Measurements from ENCODE around the gene GATA2.

Gene GATA2

DNA sequence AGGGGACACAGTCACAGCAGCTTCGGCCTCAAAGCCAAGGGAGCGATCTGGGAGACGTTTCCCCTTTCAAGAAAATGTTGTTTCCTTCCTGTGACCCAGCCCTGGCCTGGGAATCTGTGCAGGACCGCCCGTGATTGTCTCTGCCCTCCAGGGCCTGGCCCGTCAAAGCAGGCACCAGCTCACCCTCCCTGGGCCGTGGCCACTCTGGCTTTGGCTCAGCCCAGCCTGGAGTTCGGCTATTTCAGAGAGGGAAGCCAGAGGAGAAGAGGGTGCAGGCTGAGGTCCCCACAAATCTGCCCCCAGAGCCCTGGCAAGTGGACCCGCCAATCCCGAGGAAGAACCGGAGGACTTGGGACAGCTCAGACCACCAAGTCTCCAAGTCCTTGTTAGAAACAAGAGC, 12.7 kb downstream of the GATA2 start:
- Mint-ChIP-seq H3K4me3 (no peak overlapping the region), H3K27me3 (peaks cover 47% of the 10 kb centered on the region), H3K36me3 (no peaks in the 10 kb centered on the region), H3K27ac (no peak overlapping the region), H3K9me3 (no peaks in the 10 kb centered on the region), H3K4me1 (peaks cover 5% of the 10 kb centered on the region)
- ATAC-seq (ENCODE audit: low read depth) (no peak), DNase-seq (ENCODE audit: low spot score in 2 of 2) (no peak)

DNA sequence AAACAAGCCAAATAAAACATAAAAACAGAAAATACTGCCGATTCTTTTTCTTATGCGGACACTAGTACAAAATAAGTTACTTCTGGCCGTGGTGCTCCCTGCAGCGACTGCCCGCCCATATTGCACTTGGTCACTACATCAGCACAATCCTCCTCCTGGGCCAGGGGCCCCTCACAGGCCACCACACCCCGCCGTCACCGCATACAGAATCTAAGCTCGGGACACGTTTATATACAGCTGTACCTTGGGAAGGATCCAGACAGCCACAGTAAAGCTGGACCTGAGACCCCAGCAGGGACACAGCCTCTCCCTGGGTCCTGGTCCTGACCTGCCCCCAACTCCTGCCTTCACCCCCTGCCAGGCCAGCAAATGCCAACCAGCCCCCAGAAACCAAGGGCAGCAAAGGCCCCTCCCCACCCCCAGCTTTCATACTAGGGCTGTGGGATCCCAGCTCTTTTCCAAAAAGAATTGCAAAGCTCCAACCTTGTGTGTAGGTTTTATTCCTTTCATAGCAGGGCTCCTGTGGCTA, 13.4 kb downstream of the GATA2 start:
- peaks cover 42% of the 10 kb centered on the region for H3K27me3 Mint-ChIP-seq
- H3K36me3 Mint-ChIP-seq: no peaks in the 10 kb centered on the region
- DNase-seq (ENCODE audit: low spot score in 2 of 2) (no peak), ATAC-seq (ENCODE audit: low read depth) (no peak)
- no peaks in the 10 kb centered on the region for H3K9me3 Mint-ChIP-seq
- H3K27ac Mint-ChIP-seq: no peak overlapping the region
- H3K4me1 Mint-ChIP-seq: peaks cover 5% of the 10 kb centered on the region
- no peak overlapping the region for H3K4me3 Mint-ChIP-seq

DNA sequence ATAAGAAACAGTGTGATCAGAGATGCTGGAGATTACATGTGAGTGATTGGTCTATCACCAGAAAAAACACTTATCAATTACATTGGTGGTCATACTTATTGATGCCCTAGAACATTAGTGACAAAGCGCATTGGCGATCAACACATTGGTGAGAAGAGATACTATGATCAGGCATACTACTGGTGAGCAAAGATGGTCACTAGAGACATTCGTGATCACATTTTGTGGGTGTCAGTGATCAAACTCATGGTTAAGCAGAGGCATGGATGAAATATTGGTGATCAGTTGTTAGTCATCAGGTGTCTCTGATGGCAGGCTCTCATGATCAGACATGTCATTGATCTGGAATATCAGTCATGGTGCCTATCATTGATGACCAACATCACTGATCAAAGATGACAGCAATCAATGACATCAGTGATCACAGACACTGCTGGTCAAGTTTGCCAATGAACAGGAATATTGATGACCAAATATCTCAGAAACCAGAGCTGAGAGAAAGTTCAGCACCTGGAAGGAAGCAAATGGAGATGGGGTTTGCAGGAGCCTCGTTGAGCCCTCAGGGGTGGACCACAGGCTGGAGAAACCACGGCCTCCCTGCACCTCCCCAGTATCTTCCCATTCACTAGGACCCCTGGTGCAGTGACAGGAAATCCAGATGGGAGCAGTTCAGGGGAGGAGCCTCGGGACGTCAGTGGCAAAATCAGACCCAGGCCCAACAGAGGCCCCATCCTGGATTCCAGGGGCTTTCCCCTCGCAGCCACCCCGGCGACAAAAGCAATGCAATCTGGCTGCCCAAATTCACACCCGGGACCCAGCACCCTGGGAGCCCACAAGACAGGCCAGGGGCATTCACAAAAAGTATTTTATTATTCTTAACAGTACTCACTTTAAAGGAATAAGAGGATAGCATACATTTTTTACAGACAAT, 14.2 kb downstream of the GATA2 start:
- Mint-ChIP-seq H3K4me1 (peaks cover 5% of the 10 kb centered on the region), H3K9me3 (no peaks in the 10 kb centered on the region), H3K36me3 (no peaks in the 10 kb centered on the region), H3K4me3 (no peak overlapping the region), H3K27me3 (peaks cover 38% of the 10 kb centered on the region), H3K27ac (no peak overlapping the region)
- DNase-seq (ENCODE audit: low spot score in 2 of 2) (no peak), ATAC-seq (ENCODE audit: low read depth) (no peak)

DNA sequence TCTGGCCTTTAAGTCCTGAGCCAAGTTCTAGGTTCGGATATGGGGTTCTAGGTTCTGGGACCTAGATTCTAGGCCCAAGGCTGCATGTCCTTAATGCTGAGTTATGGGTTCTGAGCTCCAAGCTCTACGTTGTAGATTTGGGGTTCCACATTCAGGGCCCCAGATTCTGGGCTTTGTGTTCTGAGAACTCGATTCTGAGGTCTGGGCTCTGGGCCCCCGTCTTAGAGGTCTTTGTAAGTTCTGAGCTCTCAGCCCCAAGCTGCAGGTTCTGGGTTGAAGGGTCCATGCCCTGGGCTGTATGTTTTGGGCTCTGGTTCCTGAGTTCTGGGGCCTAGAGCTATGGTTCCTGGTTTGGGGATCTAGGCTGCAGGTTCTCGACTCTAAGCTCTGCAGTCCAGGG, 16.3 kb downstream of the GATA2 start:
- ATAC-seq (ENCODE audit: low read depth): no peak
- H3K27me3 Mint-ChIP-seq: peaks cover 35% of the 10 kb centered on the region
- H3K4me1 Mint-ChIP-seq: no peaks in the 10 kb centered on the region
- H3K36me3 Mint-ChIP-seq: no peaks in the 10 kb centered on the region
- no peaks in the 10 kb centered on the region for H3K9me3 Mint-ChIP-seq
- H3K4me3 Mint-ChIP-seq: no peak overlapping the region
- DNase-seq (ENCODE audit: low spot score in 2 of 2): no peak
- no peak overlapping the region for H3K27ac Mint-ChIP-seq

DNA sequence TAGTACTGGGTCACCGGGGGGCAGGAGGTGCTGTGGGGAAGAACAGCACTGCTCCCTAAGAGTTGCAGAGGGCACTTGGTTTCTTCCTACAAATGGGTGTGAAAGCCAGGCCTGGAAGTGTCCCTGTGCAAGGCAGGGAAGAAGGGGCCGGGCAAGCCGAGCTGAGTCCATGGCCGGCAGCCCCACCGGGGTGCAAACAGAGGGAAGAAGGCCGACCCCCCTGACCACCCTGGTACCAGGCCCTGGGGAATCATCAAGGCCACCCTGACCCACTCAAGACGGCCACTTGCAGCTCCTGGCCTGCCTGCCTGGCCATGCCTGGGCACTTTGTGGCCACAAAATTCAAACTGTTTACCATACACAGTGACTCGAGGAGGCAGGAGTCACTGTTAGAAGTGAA, 17.6 kb downstream of the GATA2 start:
- H3K4me3 Mint-ChIP-seq: no peak overlapping the region
- ATAC-seq (ENCODE audit: low read depth) (no peak), DNase-seq (ENCODE audit: low spot score in 2 of 2) (no peak)
- H3K27ac Mint-ChIP-seq: no peak overlapping the region
- H3K9me3 Mint-ChIP-seq: peaks cover 1% of the 10 kb centered on the region
- peaks cover 35% of the 10 kb centered on the region for H3K27me3 Mint-ChIP-seq
- no peaks in the 10 kb centered on the region for H3K36me3 Mint-ChIP-seq
- H3K4me1 Mint-ChIP-seq: no peaks in the 10 kb centered on the region

DNA sequence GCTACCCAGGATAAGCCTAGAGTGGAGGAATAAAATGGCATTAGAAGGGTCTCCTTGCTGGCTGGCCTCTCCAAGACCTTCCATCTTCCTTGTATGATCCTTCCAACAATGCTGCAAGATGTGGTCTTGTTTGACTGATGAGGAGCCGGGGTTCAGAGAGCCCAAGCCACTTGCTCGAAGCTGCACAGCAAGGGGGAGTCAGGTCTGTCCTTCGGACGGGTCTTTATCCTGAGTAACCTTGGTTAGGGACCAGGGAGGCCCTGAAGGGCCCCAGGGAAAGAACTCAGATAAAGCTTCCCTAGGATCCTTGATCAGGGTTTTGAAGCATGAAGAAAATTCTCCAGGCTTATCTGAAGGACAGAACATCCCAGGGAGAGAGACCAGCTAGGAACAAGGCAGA, 19.3 kb downstream of the GATA2 start:
- ATAC-seq (ENCODE audit: low read depth): no peak
- H3K27me3 Mint-ChIP-seq: peaks cover 35% of the 10 kb centered on the region
- H3K4me1 Mint-ChIP-seq: no peaks in the 10 kb centered on the region
- DNase-seq (ENCODE audit: low spot score in 2 of 2): no peak
- no peaks in the 10 kb centered on the region for H3K36me3 Mint-ChIP-seq
- no peak overlapping the region for H3K4me3 Mint-ChIP-seq
- H3K9me3 Mint-ChIP-seq: peaks cover 1% of the 10 kb centered on the region
- no peak overlapping the region for H3K27ac Mint-ChIP-seq

DNA sequence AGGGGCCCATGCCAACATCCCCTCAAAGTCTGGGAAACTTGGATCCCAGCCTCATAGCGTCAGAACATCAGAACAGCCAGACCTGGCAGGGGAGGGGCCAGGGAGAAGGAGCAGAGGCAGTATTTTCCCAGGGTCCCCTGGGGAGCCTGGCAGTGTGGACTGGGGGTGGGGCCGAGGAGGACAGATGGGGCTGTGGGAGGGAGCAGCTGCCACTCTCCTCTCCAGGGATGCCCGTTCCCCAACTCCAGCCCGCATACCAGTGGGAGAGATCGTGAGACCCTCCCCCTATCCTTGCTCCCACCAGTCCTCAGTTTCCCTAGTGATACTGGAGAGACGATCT, 19.9 kb downstream of the GATA2 start:
- no peak overlapping the region for H3K27ac Mint-ChIP-seq
- peaks cover 29% of the 10 kb centered on the region for H3K27me3 Mint-ChIP-seq
- DNase-seq (ENCODE audit: low spot score in 2 of 2) (no peak), ATAC-seq (ENCODE audit: low read depth) (no peak)
- H3K4me1 Mint-ChIP-seq: no peaks in the 10 kb centered on the region
- H3K36me3 Mint-ChIP-seq: no peaks in the 10 kb centered on the region
- H3K4me3 Mint-ChIP-seq: no peak overlapping the region
- H3K9me3 Mint-ChIP-seq: peaks cover 1% of the 10 kb centered on the region

DNA sequence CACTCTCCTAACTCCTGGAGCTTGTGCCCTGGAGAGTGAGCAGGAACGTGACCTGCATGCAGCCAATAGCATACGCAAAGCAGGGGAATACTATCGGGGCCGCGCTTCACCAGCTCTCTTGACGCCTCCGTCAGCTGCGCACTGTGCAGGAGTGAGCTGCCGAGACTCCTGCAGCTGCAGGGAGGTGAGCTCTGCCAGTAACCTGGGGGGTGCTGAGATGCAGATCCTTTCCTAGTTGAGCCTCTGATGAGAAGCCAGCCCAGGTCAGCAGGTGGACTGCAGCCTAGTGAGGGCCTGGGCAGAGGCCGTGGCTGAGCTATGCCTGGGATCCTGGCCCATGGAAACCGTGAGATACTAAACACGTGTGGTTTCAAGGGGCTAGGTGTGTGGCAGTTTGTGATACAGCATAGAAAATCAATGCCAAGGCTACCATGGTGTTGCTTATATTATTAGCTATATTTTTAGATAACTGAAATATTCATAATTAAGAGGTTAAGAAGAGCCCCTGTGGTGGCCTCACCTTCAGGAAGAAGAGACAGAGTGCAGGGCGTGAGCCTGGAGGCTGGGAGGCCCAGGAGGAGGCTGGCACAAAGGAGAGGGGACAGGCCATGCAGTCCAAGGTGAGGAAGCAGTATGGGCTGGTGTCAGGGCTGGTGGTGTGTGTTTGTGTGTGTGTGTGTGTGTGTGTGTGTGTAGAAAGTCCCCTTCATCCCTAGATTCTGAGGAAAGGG, 20.4 kb downstream of the GATA2 start:
- H3K9me3 Mint-ChIP-seq: peaks cover 1% of the 10 kb centered on the region
- no peaks in the 10 kb centered on the region for H3K36me3 Mint-ChIP-seq
- peaks cover 24% of the 10 kb centered on the region for H3K27me3 Mint-ChIP-seq
- ATAC-seq (ENCODE audit: low read depth): no peak
- no peak for DNase-seq (ENCODE audit: low spot score in 2 of 2)
- H3K4me1 Mint-ChIP-seq: no peaks in the 10 kb centered on the region
- no peak overlapping the region for H3K27ac Mint-ChIP-seq
- no peak overlapping the region for H3K4me3 Mint-ChIP-seq

DNA sequence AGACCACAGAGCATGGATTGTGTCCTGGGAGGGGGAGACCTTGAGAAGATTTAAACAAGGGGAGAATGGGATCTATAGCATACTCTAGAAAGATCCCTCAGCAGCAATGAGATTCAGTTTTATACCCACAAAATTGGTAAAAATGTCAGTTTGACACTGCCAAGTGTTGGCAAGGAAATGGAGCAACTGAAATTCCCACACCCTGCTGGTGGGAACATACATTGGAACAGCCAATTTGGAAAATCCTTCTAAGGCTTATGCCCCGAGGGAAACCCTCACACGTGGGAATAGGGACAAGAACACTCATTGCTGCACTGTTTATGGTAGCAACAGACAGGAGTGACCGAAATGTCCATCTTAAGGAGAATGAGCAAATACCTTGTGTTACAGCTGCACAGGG, 21.3 kb downstream of the GATA2 start:
- Mint-ChIP-seq H3K9me3 (peaks cover 1% of the 10 kb centered on the region), H3K36me3 (no peaks in the 10 kb centered on the region), H3K27me3 (peaks cover 26% of the 10 kb centered on the region), H3K4me3 (no peak overlapping the region), H3K4me1 (no peaks in the 10 kb centered on the region), H3K27ac (no peak overlapping the region)
- no peak for DNase-seq (ENCODE audit: low spot score in 2 of 2)
- ATAC-seq (ENCODE audit: low read depth): no peak

DNA sequence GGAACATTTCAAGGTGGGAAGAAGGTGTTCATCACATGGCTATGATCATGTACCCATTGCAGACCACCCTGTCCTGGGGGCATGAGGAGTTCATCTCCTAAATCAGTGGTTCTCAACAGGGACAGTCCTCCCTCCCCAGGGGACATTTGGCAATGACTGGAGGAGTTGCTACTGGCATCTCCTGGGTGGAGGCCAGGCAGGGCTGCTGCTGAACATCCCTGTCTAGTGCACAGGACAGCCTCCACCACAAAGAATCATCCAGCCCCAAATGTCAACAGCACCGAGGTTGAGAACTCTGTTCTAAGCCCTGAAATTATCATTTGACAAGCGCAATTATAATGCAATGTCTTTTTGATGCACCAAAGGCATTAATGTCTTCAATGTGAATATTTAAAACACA, 21.9 kb downstream of the GATA2 start:
- Mint-ChIP-seq H3K4me1 (no peaks in the 10 kb centered on the region), H3K4me3 (no peak overlapping the region), H3K36me3 (no peaks in the 10 kb centered on the region), H3K27ac (no peak overlapping the region), H3K9me3 (peaks cover 1% of the 10 kb centered on the region), H3K27me3 (peaks cover 28% of the 10 kb centered on the region)
- DNase-seq (ENCODE audit: low spot score in 2 of 2) (no peak), ATAC-seq (ENCODE audit: low read depth) (no peak)

DNA sequence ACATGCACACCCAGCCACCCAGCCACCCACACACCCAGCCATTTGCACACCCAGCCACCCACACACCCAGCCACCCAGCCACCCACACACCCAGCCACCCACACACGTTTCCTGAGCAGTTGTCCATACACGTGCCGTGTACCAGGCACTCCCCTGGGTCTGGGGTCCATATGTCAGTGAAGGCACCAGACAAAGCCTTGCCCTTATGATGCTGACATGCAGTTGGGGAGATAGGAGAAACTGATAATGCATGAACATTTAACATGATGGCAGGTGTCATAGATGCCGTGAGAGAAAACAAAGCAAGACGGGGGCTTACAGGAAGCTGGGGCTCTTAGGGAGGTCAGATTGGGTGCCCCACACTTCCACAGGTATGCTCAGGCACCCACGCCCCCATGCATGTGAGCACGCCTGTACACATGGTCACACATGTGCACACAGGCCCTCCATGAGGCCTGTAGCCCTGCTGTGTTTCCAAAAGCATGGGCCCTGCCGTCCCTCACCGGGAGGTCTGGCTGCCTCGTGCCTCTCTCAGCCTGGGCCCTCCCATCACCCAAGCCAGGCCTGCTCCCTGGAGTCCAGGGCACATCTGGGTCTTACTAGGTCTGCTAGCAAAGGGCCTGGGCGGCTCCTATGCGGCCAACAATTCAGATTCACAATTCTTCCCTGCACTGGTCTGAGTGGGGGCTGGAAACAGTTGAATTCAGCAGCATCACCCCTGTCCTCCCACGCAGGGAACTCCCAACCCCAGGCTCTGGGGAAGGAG, 22.7 kb downstream of the GATA2 start:
- ATAC-seq (ENCODE audit: low read depth): no peak
- H3K27ac Mint-ChIP-seq: no peak overlapping the region
- no peak overlapping the region for H3K4me3 Mint-ChIP-seq
- peaks cover 3% of the 10 kb centered on the region for H3K4me1 Mint-ChIP-seq
- no peak for DNase-seq (ENCODE audit: low spot score in 2 of 2)
- no peaks in the 10 kb centered on the region for H3K36me3 Mint-ChIP-seq
- peaks cover 33% of the 10 kb centered on the region for H3K27me3 Mint-ChIP-seq
- peaks cover 1% of the 10 kb centered on the region for H3K9me3 Mint-ChIP-seq

DNA sequence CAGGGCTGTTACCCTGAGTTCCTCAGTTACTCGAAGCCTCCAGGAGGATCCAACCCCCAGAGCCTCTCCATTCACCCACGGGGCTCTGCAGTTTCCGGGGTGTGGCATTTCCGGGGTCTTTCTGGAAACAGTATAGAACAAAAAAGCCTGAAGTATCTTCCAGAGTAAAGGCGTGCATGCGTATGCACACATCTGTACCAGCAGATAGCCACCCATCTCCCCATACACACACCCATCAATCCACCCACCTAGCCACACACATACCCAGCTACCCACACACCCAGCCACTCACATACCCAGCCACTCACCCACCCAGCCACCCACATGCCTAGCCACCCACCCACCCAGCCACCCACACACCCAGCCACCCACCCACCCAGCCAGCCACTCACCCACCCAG, 23.4 kb downstream of the GATA2 start:
- peaks cover 3% of the 10 kb centered on the region for H3K4me1 Mint-ChIP-seq
- H3K4me3 Mint-ChIP-seq: no peak overlapping the region
- no peak overlapping the region for H3K27ac Mint-ChIP-seq
- peaks cover 38% of the 10 kb centered on the region for H3K27me3 Mint-ChIP-seq
- ATAC-seq (ENCODE audit: low read depth) (no peak), DNase-seq (ENCODE audit: low spot score in 2 of 2) (no peak)
- H3K36me3 Mint-ChIP-seq: no peaks in the 10 kb centered on the region
- peaks cover 1% of the 10 kb centered on the region for H3K9me3 Mint-ChIP-seq

DNA sequence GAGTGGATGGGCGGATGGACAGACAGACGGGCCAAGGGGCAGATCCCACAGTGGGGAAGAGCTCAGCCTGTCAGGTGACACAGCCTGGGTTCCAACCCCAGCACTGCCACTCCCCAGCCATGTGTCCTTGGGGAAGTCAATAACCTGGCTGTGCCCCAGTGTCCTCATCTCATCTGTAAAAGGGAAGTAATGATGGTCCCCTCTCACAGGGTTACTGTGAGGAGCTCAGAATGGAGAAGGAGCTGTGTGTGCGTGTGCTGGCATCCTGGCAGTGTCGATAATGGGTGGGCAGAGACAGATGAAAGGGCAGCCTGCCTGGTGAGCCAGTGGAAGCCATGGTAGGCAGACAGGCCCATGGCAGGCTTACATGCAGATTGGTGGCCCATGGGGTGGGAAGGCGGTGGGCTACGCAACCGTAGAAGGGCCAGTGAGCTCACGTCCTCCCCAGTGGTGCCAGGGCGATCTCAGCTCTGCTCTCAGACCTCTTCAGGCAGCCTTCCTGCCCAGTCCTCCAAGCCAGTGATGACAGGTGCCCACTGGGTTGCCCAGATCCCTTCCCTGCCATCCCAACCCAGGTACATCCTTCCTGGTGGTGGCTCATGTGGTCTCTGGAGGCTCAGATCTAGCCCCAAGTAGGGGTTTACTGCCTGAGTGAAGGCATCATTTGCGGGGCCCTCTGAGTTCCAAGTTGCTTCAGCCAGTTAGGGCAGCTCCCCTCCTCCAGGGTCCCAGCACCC, 24.0 kb downstream of the GATA2 start:
- DNase-seq (ENCODE audit: low spot score in 2 of 2) (no peak), ATAC-seq (ENCODE audit: low read depth) (no peak)
- Mint-ChIP-seq H3K4me3 (no peak overlapping the region), H3K9me3 (peaks cover 1% of the 10 kb centered on the region), H3K27ac (no peak overlapping the region), H3K36me3 (no peaks in the 10 kb centered on the region), H3K4me1 (peaks cover 3% of the 10 kb centered on the region), H3K27me3 (peaks cover 38% of the 10 kb centered on the region)
